HG02763 (cell line): ENCODE data around the gene FLT3LG.
"Not testable (repeated sequence)": the region's sequence is repeated elsewhere in the genome, so short reads cannot be mapped to it uniquely, and the experiment has no call there.

Source experiments
- ATAC-seq: cut with Tn5 transposase; IDR thresholded peaks from one replicate; pipeline ENCODE4 v1.9.1; 2021; ENCODE audit warnings: mild to moderate bottlenecking, moderate library complexity; ENCODE audit not compliant: unreplicated experiment

Gene FLT3LG

DNA sequence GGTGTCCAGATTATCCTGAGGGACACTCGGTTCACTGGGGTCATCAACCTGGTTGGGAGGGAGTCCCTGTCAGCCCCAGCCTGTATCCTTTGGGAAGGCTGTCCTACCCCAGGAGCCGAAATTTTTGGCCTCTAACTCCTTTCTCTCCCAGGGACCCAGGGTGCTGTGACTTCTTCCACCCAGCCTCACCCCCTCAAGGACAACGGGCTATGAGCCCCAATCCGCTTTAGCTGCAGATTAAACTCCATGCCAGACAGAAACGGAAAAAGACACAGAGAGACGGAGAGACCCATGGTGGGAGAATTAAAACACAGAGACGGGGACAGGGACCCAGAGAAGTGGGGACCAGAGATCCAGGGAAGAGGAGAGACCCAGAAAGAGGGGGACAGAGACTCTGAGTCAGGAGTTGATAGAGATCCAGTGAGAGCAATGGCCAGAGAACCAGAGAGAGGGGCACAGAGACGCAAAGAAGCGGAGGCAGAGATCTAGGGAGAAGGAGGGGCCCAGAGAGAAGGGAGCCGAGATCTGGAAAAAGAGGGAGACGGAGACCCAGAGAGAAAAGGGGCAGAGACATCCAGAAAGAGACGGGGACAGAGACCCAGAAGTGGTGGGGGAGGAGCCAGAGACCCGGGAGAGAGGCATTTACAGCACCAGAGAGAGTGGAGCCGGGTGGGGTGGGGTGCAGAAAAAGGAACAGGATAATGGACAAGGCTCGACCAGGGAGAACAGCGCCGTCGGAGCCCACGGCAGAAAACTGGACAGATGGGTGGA is 33.4 kb upstream of the FLT3LG start:
- ATAC-seq: no peak

GRCh38 chr19:49441210-49441959 is 32.6 kb upstream of the FLT3LG start, which contains the start of gene SLC17A7:
Gene SLC17A7 (minus strand): TSS chr19:49441527. CDS start chr19:49441379, 148 bp downstream.
- ATAC-seq: no peak

- no peak for ATAC-seq
These were observed 32.1 kb upstream of the FLT3LG start for GRCh38 chr19:49441960-49442350.

DNA sequence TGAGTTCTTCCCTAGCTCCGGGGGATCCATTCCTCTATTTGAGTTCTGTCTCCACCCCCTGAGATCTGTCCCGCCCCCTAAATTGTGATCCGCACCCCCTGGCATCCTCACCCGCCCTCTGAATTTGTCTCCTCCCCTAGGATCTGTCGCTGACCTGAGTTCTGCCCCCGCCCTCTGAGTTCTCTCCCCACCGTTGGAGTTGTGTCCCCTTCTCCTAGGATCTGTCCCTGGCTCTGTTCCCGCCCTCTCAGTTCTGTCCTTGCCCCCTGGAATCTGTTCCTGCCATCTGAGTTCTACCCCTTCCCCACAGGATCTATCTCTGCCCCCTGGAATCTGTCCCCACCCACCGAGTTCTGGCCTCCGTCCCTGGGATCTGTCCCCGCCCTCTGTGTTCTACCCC is 31.7 kb upstream of the FLT3LG start:
- ATAC-seq: no peak

- no peak for ATAC-seq
These were observed 31.1 kb upstream of the FLT3LG start for GRCh38 chr19:49442771-49443365.

- ATAC-seq: peak; percentile 79
These were observed 30.5 kb upstream of the FLT3LG start for GRCh38 chr19:49443366-49444099.

GRCh38 chr19:49444100-49444700 is 29.8 kb upstream of the FLT3LG start:
- not testable (repeated sequence) for ATAC-seq

GRCh38 chr19:49445997-49446396 is 28.0 kb upstream of the FLT3LG start:
- no peak for ATAC-seq

DNA sequence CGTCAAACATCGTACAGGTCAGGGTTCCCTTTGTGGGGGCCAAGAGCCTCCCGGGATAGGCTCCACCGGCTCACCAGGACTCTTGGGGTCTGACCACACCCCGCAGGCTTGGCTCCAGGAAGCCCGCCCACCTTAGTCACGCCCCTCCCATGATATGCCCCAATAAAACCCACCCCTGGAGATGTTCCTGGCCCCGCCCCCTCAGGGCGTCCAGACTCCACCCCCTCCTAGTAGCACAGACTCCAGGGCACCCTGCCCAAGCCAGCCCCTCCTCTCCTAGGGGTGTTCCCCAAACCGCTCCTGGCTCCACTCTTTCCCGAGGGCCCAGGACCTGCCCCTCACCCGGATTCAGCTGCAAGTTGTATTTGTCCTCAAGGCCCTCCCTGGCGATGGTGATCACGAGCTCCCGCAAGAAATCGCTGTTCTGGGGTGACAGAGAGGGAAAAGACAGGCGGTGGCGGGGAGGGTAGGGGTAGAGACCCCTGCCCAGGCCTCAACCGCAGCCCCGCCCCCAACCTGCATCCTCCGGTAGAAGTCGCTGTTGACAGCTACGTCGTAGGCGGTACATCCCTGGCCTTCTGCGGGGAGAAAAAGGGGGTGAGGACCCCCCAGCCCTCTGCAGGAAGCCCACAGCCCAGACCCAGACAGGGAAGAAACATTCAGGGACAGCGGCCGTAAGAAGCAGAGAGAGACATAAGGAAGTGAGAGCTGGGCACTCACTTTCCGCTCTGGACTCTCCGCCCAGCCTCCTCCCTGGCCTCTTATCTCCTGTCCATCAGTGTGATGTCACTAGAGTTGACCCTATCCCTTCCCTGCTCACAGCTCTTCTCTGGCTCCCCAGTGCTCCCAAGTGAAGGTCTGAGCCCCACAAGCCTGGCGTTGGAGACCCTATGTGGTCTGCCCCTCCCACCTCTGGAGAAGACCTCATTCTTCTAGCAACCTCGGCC is 26.3 kb upstream of the FLT3LG start:
- ATAC-seq: no peak

DNA sequence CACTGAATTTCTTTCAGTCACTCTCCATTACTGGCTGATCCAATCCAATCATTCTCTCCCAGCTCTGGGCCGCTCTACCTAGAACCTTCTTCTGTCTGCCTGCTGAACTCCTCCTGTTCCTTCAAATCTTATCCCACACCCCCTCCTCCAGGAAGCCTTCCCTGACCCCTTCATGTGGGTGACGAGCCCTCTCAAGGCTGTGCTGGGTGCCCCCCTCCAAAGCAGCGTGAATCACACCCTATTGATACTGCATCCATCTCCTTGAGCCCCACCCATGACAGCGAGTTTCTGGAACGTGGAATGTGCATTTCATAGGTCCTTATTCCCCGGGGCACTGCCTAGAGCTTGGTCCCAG is 25.6 kb upstream of the FLT3LG start:
- ATAC-seq: no peak

GRCh38 chr19:49450405-49450804 is 23.6 kb upstream of the FLT3LG start:
- ATAC-seq: no peak

- peak; percentile 63 for ATAC-seq
These were observed 22.4 kb upstream of the FLT3LG start, which contains the start of gene PIH1D1 for GRCh38 chr19:49451430-49452181. Gene PIH1D1 (minus strand): TSS chr19:49451814. CDS start chr19:49451574, 240 bp downstream.

DNA sequence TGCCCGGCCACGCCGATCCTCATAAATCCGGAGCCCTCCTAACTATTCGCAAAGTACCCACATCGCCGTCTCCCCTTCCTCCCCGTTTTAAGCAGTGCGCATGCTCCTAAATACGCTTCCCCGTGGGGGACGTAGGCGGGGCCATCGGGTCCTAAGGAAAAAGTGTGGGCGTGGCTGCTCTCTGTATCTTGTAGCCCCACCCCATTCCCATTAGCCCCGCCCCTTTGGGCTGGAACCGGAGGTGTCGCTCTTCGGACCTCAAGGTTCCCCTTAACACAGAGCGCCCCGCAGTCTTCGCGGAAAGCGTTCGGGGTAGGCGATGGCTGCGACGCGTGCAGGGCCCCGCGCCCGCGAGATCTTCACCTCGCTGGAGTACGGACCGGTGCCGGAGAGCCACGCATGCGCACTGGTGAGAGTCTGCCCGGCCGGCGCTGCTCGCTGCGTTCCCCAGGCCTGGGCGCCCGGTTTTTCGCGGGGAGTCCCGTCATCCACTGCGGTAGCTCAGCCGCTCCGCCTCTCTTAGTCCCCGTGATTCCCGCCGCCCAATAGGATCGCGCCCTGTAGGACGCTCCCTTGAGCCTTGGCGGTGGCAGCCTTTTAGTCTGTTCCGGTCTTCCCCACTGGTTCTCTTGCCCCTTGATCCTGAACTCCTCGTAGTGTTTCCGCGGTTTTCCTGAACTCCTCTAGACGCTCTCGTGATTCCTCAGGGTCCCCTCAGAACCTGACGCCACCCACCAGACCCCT is 20.8 kb upstream of the FLT3LG start, which contains the start of gene ALDH16A1:
ALDH16A1 (plus strand) TSS at position 213 of the 744 bp plus-strand sequence; CDS start at position 320, 107 bp downstream.
- ATAC-seq: peak; percentile 85

DNA sequence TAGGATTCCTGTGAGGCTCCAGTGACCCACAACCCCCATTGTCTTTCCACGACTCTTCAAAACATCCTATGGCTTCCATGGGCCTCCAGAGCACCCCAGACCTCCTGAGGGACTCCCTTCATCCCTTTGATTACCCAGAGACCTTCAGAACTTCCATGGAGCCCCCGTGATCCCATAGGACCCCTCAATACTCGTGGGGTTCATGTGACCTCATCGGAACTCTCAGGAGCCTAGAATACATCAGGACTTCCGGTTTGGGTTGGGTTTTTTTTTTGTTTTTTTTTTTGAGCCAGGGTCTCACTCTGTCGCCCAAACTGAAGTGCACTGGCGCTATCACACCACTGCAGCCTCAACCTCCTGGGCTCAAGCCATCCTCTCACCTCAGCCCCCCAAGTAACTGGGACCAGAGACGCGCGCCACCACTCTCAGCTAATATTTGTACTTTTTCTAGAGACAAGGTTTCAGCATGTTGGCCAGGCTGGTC is 20.2 kb upstream of the FLT3LG start:
- no peak for ATAC-seq

DNA sequence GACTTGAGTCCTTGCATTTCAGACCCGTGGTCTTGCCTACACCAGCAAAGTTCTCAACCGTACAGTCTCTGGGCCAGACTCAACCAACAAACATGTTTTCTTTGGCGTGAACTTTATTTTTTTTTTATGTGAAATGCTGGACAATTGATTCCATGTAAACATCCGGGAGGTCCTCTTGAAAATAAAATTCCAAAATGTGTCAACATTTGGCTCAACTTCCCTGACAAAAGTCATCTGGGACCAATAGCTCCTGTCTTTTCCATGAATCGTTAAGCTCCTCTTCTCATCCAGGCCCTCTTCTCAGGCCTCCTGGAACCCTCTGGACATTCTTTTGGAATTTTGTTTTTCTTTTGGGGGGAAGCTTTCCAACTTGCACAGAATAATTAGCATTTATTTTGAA is 18.2 kb upstream of the FLT3LG start:
- ATAC-seq: no peak

GRCh38 chr19:49456326-49456725 is 17.7 kb upstream of the FLT3LG start:
- no peak for ATAC-seq

DNA sequence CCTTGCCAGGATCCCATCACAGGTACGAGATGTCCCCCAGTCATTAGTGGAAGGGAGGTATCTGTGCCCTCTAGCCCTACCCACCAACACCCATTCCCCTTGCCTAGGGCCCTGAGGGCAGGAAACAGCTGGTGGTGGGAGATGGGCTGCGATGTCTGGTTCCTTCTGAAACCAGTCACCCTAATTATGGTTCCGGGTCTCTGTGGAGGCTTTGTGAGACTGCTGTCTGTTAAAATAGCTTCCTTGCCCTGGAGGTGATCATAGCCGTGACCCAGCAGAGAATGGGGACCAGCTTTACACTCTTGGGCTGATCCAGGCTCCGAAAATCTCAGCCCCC is 15.5 kb upstream of the FLT3LG start:
- ATAC-seq: no peak

GRCh38 chr19:49459388-49459787 is 14.6 kb upstream of the FLT3LG start:
- ATAC-seq: no peak
